Prostate gland (tissue), 2 donors: ENCODE data around the gene CEACAM4. TPM values are rescaled to one million over a fixed set of nuclear protein-coding genes. Genes with fewer than 3 reads are reported as not detected.
A peak's percentile ranks its signal among the peaks of the same experiment; 100 is the strongest.

Source experiments
- DNase-seq: peaks from one replicate; pipeline ENCODE4 v3.0.0-alpha.2; 2019; ENCODE audit warnings: low spot score
- H3K27ac ChIP-seq, 2 donors: fragments of 200-600 bp; sonication (generic); 2 replicates each; pipeline ENCODE4 v1.5.1; 2017 to 2019
- H3K27me3 ChIP-seq: fragments of 200-600 bp; sonication (generic); replicated peaks from 2 replicates; pipeline ENCODE4 v1.5.1; 2019; ENCODE audit not compliant: insufficient read depth
- H3K36me3 ChIP-seq, 2 donors: fragments of 200-600 bp; sonication (generic); 1 replicate in 1 of 2; 2 replicates in 1 of 2; pipeline versions ENCODE4 v1.5.1 to v1.8.1; 2017 to 2019
- H3K4me1 ChIP-seq: fragments of 200-600 bp; sonication (generic); replicated peaks from 2 replicates; pipeline ENCODE4 v1.5.1; 2019
- H3K4me3 ChIP-seq, 2 donors: fragments of 200-600 bp; sonication (generic); 2 replicates each; pipeline ENCODE4 v1.5.1; 2017 to 2019
- H3K9me3 ChIP-seq: fragments of 200-600 bp; sonication (generic); 2 replicates; pipeline ENCODE4 v1.5.1; 2017
- POLR2A ChIP-seq: fragments of 450-650 bp; IDR thresholded peaks from one replicate; pipeline ENCODE4 v1.6.1; 2016; ENCODE audit warnings: antibody characterized with exemption, mild to moderate bottlenecking
- POLR2AphosphoS5 ChIP-seq: sonication (generic); formaldehyde crosslinking; IDR thresholded peaks from one replicate; pipeline ENCODE4 v1.6.1; 2017; ENCODE audit warnings: antibody characterized with exemption
- WGBS: methylation state at CpG from one replicate; pipeline ENCODE4 v1.1.5; 2018; 5-methylcytosine and 5-hydroxymethylcytosine counted together
- intact Hi-C: fragments of 100-400 bp; cut with DNase I; formaldehyde crosslinking; loops from one replicate; pipeline ENCODE4 v1.14.2; 2022
- total RNA-seq, 2 donors: library from RNA; depleted of rRNA; stranded (reverse); fragments of >200 nt; gene quantifications; one replicate each; pipeline ENCODE4 v1.1.0, GENCODE V29; 2016
- TF ChIP-seq, protein P1 (sequence below), 4 experiments: fragments of 200-600 bp in 2 of 4; fragments of 450-650 bp in 2 of 4; sonication (generic) in 2 of 4; IDR thresholded peaks; 1 replicate in 3 of 4; 2 replicates in 1 of 4; pipeline ENCODE4 v1.5.1; 2016 to 2019; ENCODE audit warnings: antibody characterized with exemption in 4 of 4, mild to moderate bottlenecking in 2 of 4, moderate library complexity in 2 of 4

The CEACAM4 gene
- total RNA-seq, 2 donors from 2014 or later = 0.59 to 1.0 TPM

DNA sequence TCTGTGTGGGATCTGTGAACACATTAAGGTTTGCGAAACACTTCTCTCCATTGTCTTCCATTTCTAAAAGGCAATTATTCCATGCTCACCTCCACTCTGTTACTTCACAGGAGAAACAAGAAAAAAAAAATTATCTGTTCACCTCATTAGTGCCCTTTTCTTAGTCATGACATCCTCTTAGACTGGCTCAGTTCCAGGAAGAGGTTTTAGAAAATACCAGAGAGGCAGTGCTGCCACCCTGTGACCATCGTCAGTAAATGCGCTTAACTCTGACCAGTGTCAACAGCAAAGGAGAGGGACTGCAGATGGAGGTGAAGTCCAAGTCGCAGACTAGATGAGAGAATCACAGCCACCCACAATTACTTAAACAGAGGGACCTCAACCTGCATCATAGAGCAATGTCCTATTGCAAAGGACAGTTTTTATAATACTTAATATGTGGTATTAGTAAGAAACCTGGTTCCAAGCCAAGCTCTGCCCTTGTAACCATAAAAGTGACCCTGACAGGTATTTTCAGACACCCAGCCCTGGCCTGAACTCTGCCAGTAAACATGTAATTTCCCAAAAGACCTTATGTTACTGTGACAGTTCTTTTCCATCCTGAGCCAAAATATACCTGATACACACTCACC, 31.5 kb downstream of the CEACAM4 start:
- WGBS = 32% methylated on average over 4 of the region's 4 CpGs
- no peak overlapping the region for H3K4me3 ChIP-seq
- TF ChIP-seq POLR2A (no peak), POLR2AphosphoS5 (peak; percentile 43)
- TF ChIP-seq, protein P1, sequence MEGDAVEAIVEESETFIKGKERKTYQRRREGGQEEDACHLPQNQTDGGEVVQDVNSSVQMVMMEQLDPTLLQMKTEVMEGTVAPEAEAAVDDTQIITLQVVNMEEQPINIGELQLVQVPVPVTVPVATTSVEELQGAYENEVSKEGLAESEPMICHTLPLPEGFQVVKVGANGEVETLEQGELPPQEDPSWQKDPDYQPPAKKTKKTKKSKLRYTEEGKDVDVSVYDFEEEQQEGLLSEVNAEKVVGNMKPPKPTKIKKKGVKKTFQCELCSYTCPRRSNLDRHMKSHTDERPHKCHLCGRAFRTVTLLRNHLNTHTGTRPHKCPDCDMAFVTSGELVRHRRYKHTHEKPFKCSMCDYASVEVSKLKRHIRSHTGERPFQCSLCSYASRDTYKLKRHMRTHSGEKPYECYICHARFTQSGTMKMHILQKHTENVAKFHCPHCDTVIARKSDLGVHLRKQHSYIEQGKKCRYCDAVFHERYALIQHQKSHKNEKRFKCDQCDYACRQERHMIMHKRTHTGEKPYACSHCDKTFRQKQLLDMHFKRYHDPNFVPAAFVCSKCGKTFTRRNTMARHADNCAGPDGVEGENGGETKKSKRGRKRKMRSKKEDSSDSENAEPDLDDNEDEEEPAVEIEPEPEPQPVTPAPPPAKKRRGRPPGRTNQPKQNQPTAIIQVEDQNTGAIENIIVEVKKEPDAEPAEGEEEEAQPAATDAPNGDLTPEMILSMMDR (IDR thresholded peaks at IDR 0.05) = peak in 2 of 4 experiments; percentile 45 to 62
- H3K27ac ChIP-seq = no peak overlapping the region
- H3K27me3 ChIP-seq = no peaks in the 10 kb centered on the region
- intact Hi-C loops = loop anchor here (10.0 kb wide), 1 partner anchor 141 kb away; no protein-coding TSS in a partner anchor
- no peaks in the 10 kb centered on the region for H3K4me1 ChIP-seq
- DNase-seq = peak; percentile 34
- H3K9me3 ChIP-seq = no peaks in the 10 kb centered on the region
- no peaks in the 10 kb centered on the region for H3K36me3 ChIP-seq

DNA sequence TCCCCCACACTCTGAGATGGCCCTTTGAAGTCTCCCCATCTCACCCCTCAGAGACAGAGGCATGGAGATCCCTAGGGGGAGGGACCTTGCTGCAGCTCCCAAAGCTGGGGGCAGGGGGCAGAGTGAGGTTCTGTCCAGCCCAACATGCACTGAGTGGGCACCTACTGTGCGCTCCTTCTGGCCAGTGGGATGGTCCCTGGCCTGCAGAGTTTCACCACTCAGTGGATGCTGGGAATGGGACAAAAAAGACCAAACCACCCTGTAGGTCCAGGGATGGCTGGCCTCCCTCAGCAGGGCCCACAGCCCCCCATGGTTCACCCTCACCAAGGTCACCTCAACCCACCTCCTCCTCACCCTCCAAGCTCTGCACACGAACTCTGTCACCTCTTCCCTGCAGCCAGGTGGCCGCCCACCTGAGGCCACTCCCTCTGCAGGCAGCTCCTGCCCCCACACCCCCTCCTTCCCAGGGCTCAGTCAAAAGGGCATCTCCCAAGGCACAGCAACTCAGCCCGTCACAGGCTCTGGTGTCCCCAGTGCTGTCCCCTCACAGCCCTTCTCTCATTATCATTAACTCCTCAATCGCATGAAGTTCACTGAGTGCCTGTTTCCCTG, 34.8 kb downstream of the CEACAM4 start:
- intact Hi-C loops = loop anchor here (10.0 kb wide), 1 partner anchor 137 kb away; no protein-coding TSS in a partner anchor
- TF ChIP-seq POLR2AphosphoS5 = no peak
- TF ChIP-seq, protein P1 (IDR thresholded peaks at IDR 0.05) = no peak
- H3K9me3 ChIP-seq = no peaks in the 10 kb centered on the region
- no peak for DNase-seq
- no peak overlapping the region for H3K27ac ChIP-seq
- H3K36me3 ChIP-seq = no peaks in the 10 kb centered on the region
- no peaks in the 10 kb centered on the region for H3K4me1 ChIP-seq
- H3K27me3 ChIP-seq = no peaks in the 10 kb centered on the region
- WGBS = 48% methylated on average over 5 of the region's 5 CpGs
- H3K4me3 ChIP-seq = no peak overlapping the region

DNA sequence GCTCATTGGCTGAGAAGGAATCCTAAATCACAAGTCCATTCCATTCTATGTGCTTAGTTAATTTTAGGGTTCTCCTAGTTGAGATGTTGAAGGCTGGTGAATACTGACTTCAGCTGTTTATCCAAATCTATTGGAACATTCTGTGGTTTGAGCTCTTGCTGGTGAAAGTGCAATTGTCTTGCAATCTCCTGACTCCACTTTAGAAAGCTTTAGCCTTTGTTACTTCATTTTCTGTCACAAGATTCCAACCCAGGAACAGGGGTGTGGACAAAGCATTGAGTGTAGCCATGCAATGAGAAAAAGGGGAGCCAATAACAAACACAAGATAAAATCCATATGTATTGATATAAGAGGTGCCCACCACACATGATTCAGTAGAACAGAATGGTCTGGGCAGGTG, 35.9 kb downstream of the CEACAM4 start:
- no peak overlapping the region for H3K27ac ChIP-seq
- H3K4me1 ChIP-seq = no peaks in the 10 kb centered on the region
- DNase-seq = no peak
- no peak overlapping the region for H3K4me3 ChIP-seq
- TF ChIP-seq POLR2A (no peak), POLR2AphosphoS5 (no peak)
- TF ChIP-seq, protein P1 (IDR thresholded peaks at IDR 0.05) = no peak
- no peaks in the 10 kb centered on the region for H3K36me3 ChIP-seq
- intact Hi-C loops = loop anchor here (10.0 kb wide), 1 partner anchor 136 kb away; no protein-coding TSS in a partner anchor
- H3K9me3 ChIP-seq = no peaks in the 10 kb centered on the region
- H3K27me3 ChIP-seq = no peaks in the 10 kb centered on the region

DNA sequence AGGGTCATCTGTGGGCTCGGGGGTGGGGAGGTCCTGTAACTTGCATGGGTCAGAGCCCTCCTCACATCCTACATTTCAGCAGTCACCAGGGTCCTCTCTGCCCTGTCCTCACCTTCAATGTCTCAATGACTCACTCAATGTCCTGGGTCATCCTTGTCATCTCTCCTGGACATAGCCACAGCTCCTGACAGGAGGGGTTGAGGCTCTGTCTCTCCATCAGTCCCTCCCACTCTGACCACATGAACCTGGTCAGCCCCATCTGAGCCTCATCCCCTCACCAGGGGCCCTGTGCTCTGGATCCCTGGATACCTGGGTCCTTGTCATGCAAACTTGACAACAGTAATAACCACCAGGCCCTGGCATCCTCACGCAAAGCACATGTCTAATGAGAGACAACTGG, 37.5 kb downstream of the CEACAM4 start:
- WGBS = 46% methylated on average over 2 of the region's 2 CpGs
- Histone ChIP-seq H3K4me1 (no peaks in the 10 kb centered on the region), H3K27ac (no peak overlapping the region), H3K4me3 (no peak overlapping the region), H3K9me3 (no peaks in the 10 kb centered on the region), H3K27me3 (no peaks in the 10 kb centered on the region), H3K36me3 (no peaks in the 10 kb centered on the region)
- TF ChIP-seq POLR2A (no peak), POLR2AphosphoS5 (no peak)
- TF ChIP-seq, protein P1 (IDR thresholded peaks at IDR 0.05) = no peak
- intact Hi-C loops = no loop called here
- no peak for DNase-seq
